Thoracic aorta (tissue), 2 donors: Measurements from ENCODE around the gene KIRREL1. TPM values are rescaled to one million over a fixed set of nuclear protein-coding genes. Genes with fewer than 3 reads are reported as not detected.

Experiments used
- ATAC-seq: fragments of 150-250 bp; one replicate; pipeline ENCODE4 v1.8.0; 2017; ENCODE audit warnings: low read depth; ENCODE audit not compliant: insufficient number of reproducible peaks, low FRiP score
- DNase-seq: peaks from one replicate; pipeline ENCODE4 v3.0.0-alpha.2; 2020; ENCODE audit warnings: low spot score
- H3K27ac ChIP-seq, 2 donors: fragments of 200-600 bp; sonication (generic); 1 replicate in 1 of 2; 2 replicates in 1 of 2; pipeline ENCODE4 v1.5.1; 2016; ENCODE audit warnings: mild to moderate bottlenecking in 2 of 2, moderate library complexity in 2 of 2
- H3K27me3 ChIP-seq: fragments of 200-600 bp; sonication (generic); replicated peaks from 2 replicates; pipeline ENCODE4 v1.6.0; 2016; ENCODE audit warnings: mild to moderate bottlenecking; ENCODE audit not compliant: insufficient read depth
- H3K36me3 ChIP-seq: fragments of 200-600 bp; sonication (generic); one replicate; pipeline ENCODE4 v1.5.1; 2016
- H3K4me1 ChIP-seq, 2 donors: fragments of 200-600 bp; sonication (generic); 1 replicate in 1 of 2; 2 replicates in 1 of 2; pipeline versions ENCODE4 v1.5.1 to v1.6.0; 2016; ENCODE audit warnings: low read depth in 2 of 2, mild to moderate bottlenecking in 1 of 2; ENCODE audit not compliant: control insufficient read depth in 1 of 2
- H3K4me3 ChIP-seq: fragments of 200-600 bp; sonication (generic); 2 replicates; pipeline ENCODE4 v1.5.1; 2016; ENCODE audit warnings: mild to moderate bottlenecking
- H3K9me3 ChIP-seq: fragments of 200-600 bp; sonication (generic); 2 replicates; pipeline ENCODE4 v1.5.1; 2016
- CTCF ChIP-seq: fragments of 200-600 bp; sonication (generic); IDR thresholded peaks from one replicate; pipeline ENCODE4 v1.5.1; 2019; ENCODE audit warnings: antibody characterized with exemption
- total RNA-seq, 2 donors: library from RNA; depleted of rRNA; stranded (reverse); fragments of >200 nt; gene quantifications; one replicate each; pipeline versions ENCODE4 v1.1.0 to v1.2.3, GENCODE V29; 2016

The KIRREL1 gene
- total RNA-seq = 100 to 1,000 TPM; 111 to 136 TPM

GRCh38 chr1:157993147-157993917, at the start of gene KIRREL1:
Gene KIRREL1 (plus strand): TSS chr1:157993645. CDS start chr1:157993677, 32 bp downstream.
- no peaks in the 10 kb centered on the region for H3K36me3 ChIP-seq
- ATAC-seq = no peak
- no peak for TF ChIP-seq CTCF
- H3K4me3 ChIP-seq = peak within 1 kb of the TSS; percentile 95
- H3K27ac ChIP-seq = peak within 1 kb of the TSS; percentile 90 to 94
- no peaks in the 10 kb centered on the region for H3K9me3 ChIP-seq
- no peak for DNase-seq
- H3K4me1 ChIP-seq = peaks cover 16 to 44% of the 10 kb centered on the region in 2 donors
- no peaks in the 10 kb centered on the region for H3K27me3 ChIP-seq

GRCh38 chr1:157944663-157945280, 48.7 kb upstream of the KIRREL1 start:
- ATAC-seq (no peak), DNase-seq (no peak)
- TF ChIP-seq CTCF = no peak
- Histone ChIP-seq H3K27ac (no peak overlapping the region), H3K4me1 (no peaks in the 10 kb centered on the region), H3K27me3 (no peaks in the 10 kb centered on the region), H3K9me3 (no peaks in the 10 kb centered on the region), H3K4me3 (no peak overlapping the region), H3K36me3 (no peaks in the 10 kb centered on the region)

GRCh38 chr1:157948312-157949073, 45.0 kb upstream of the KIRREL1 start:
- ATAC-seq (no peak), DNase-seq (no peak)
- no peaks in the 10 kb centered on the region for H3K36me3 ChIP-seq
- no peak for TF ChIP-seq CTCF
- no peak overlapping the region for H3K4me3 ChIP-seq
- H3K4me1 ChIP-seq = no peaks in the 10 kb centered on the region
- no peaks in the 10 kb centered on the region for H3K9me3 ChIP-seq
- no peak overlapping the region for H3K27ac ChIP-seq
- no peaks in the 10 kb centered on the region for H3K27me3 ChIP-seq

GRCh38 chr1:157949074-157949354, 44.4 kb upstream of the KIRREL1 start:
- H3K4me1 ChIP-seq = no peaks in the 10 kb centered on the region
- DNase-seq (no peak), ATAC-seq (no peak)
- no peaks in the 10 kb centered on the region for H3K27me3 ChIP-seq
- H3K27ac ChIP-seq = no peak overlapping the region
- H3K4me3 ChIP-seq = no peak overlapping the region
- TF ChIP-seq CTCF = no peak
- H3K9me3 ChIP-seq = no peaks in the 10 kb centered on the region
- no peaks in the 10 kb centered on the region for H3K36me3 ChIP-seq

GRCh38 chr1:157951230-157951629, 42.2 kb upstream of the KIRREL1 start:
- no peaks in the 10 kb centered on the region for H3K9me3 ChIP-seq
- H3K36me3 ChIP-seq = no peaks in the 10 kb centered on the region
- no peaks in the 10 kb centered on the region for H3K4me1 ChIP-seq
- no peak overlapping the region for H3K27ac ChIP-seq
- TF ChIP-seq CTCF = no peak
- H3K27me3 ChIP-seq = no peaks in the 10 kb centered on the region
- DNase-seq = no peak
- H3K4me3 ChIP-seq = no peak overlapping the region
- no peak for ATAC-seq
